Brain microvascular endothelial cell (primary cell): ENCODE measurements around the gene SMCO4.
A peak's percentile ranks its signal among the peaks of the same experiment; 100 is the strongest.

Experiments
- DNase-seq: peaks from one replicate; pipeline ENCODE4 v3.0.0-alpha.2; 2020
- H3K27ac ChIP-seq: fragments of 250-450 bp; sonication (Bioruptor Pico); 2 replicates; pipeline ENCODE4 v1.5.1; 2020; ENCODE audit warnings: mild to moderate bottlenecking, moderate library complexity
- H3K27me3 ChIP-seq: fragments of 250-450 bp; sonication (Bioruptor Pico); replicated peaks from 2 replicates; pipeline ENCODE4 v1.5.1; 2020; ENCODE audit warnings: mild to moderate bottlenecking
- H3K36me3 ChIP-seq: fragments of 250-450 bp; sonication (Bioruptor Pico); replicated peaks from 2 replicates; pipeline ENCODE4 v1.5.1; 2020; ENCODE audit warnings: mild to moderate bottlenecking
- H3K4me3 ChIP-seq: 2 replicates; pipeline ENCODE4 v1.5.1; 2011; ENCODE audit warnings: low read depth, mild to moderate bottlenecking, control low read depth, low read length, moderate library complexity
- in situ Hi-C: cut with HindIII; loops from 2 replicates; pipeline ENCODE4 v1.10.0; 2017; ENCODE audit warnings: low sequenced_read_pairs, low pct_ligation_motif_present
- TF ChIP-seq, protein P1 (sequence below): IDR thresholded peaks from 2 replicates; pipeline ENCODE4 v1.5.1; 2011; ENCODE audit warnings: low read depth, mild to moderate bottlenecking, moderate library complexity, low read length, control low read depth, inconsistent platforms; ENCODE audit errors: missing control alignments

Gene SMCO4

GRCh38 chr11:93549976-93550375 is 6.8 kb upstream of the SMCO4 start:
- DNase-seq, result no peak
- Histone ChIP-seq H3K4me3 (no peak overlapping the region), H3K27me3 (no peaks in the 10 kb centered on the region), H3K36me3 (no peaks in the 10 kb centered on the region), H3K27ac (no peak overlapping the region)
- TF ChIP-seq, protein P1, sequence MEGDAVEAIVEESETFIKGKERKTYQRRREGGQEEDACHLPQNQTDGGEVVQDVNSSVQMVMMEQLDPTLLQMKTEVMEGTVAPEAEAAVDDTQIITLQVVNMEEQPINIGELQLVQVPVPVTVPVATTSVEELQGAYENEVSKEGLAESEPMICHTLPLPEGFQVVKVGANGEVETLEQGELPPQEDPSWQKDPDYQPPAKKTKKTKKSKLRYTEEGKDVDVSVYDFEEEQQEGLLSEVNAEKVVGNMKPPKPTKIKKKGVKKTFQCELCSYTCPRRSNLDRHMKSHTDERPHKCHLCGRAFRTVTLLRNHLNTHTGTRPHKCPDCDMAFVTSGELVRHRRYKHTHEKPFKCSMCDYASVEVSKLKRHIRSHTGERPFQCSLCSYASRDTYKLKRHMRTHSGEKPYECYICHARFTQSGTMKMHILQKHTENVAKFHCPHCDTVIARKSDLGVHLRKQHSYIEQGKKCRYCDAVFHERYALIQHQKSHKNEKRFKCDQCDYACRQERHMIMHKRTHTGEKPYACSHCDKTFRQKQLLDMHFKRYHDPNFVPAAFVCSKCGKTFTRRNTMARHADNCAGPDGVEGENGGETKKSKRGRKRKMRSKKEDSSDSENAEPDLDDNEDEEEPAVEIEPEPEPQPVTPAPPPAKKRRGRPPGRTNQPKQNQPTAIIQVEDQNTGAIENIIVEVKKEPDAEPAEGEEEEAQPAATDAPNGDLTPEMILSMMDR, result no peak
- in situ Hi-C loops, result no loop called here

- DNase-seq, result no peak
- H3K4me3 ChIP-seq, result no peak overlapping the region
- no peaks in the 10 kb centered on the region for H3K36me3 ChIP-seq
- no peaks in the 10 kb centered on the region for H3K27me3 ChIP-seq
- TF ChIP-seq, protein P1, result no peak
- no peak overlapping the region for H3K27ac ChIP-seq
- in situ Hi-C loops, result no loop called here
These were observed 5.6 kb upstream of the SMCO4 start for GRCh38 chr11:93548679-93549319.

DNA sequence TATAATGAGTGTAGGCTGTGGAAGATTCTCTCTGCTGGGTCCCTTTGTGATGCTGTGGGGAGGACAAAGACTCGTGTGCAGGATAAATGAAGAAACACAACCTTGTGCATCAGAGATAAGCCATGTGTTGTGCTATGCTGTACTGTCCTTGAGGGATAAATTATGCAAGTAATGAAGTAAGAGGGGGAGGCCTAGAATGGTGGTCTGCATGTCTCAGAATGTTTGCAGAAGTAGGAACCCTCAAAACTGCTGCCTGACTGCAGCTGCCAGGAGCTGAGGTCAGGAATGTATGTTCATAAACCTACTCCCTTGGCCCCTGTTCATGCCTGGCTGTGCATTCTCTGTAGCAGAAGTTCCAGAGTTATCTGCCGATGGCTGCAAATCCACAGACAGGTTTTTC is 4.6 kb upstream of the SMCO4 start:
- Histone ChIP-seq H3K27me3 (no peaks in the 10 kb centered on the region), H3K27ac (no peak overlapping the region), H3K36me3 (no peaks in the 10 kb centered on the region), H3K4me3 (no peak overlapping the region)
- in situ Hi-C loops, result no loop called here
- TF ChIP-seq, protein P1, result no peak
- no peak for DNase-seq

- no peak for DNase-seq
- H3K27me3 ChIP-seq, result no peaks in the 10 kb centered on the region
- in situ Hi-C loops, result no loop called here
These were observed 3.8 kb upstream of the SMCO4 start for GRCh38 chr11:93547028-93547427.

GRCh38 chr11:93545566-93545965 is 2.4 kb upstream of the SMCO4 start:
- Histone ChIP-seq H3K4me3 (no peak overlapping the region), H3K27ac (no peak overlapping the region), H3K27me3 (no peaks in the 10 kb centered on the region), H3K36me3 (no peaks in the 10 kb centered on the region)
- DNase-seq, result no peak
- TF ChIP-seq, protein P1, result no peak
- in situ Hi-C loops, result no loop called here

More at GRCh38 chr11:93547028-93547427, 3.8 kb upstream of the SMCO4 start:
- Histone ChIP-seq H3K4me3 (no peak overlapping the region), H3K36me3 (no peaks in the 10 kb centered on the region), H3K27ac (no peak overlapping the region)
- TF ChIP-seq, protein P1, result no peak

GRCh38 chr11:93542811-93543229 is 371 bp downstream of the SMCO4 start:
- TF ChIP-seq, protein P1, result no peak
- DNase-seq, result no peak
- Histone ChIP-seq H3K27ac (peak overlapping the region; percentile 45), H3K27me3 (no peaks in the 10 kb centered on the region), H3K36me3 (no peaks in the 10 kb centered on the region), H3K4me3 (peak overlapping the region; percentile 67)
- in situ Hi-C loops, result no loop called here
